ENCODE data around the gene CLDN9.
A peak's percentile ranks its signal among the peaks of the same experiment; 100 is the strongest.

The CLDN9 gene, protein sequence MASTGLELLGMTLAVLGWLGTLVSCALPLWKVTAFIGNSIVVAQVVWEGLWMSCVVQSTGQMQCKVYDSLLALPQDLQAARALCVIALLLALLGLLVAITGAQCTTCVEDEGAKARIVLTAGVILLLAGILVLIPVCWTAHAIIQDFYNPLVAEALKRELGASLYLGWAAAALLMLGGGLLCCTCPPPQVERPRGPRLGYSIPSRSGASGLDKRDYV

DNA sequence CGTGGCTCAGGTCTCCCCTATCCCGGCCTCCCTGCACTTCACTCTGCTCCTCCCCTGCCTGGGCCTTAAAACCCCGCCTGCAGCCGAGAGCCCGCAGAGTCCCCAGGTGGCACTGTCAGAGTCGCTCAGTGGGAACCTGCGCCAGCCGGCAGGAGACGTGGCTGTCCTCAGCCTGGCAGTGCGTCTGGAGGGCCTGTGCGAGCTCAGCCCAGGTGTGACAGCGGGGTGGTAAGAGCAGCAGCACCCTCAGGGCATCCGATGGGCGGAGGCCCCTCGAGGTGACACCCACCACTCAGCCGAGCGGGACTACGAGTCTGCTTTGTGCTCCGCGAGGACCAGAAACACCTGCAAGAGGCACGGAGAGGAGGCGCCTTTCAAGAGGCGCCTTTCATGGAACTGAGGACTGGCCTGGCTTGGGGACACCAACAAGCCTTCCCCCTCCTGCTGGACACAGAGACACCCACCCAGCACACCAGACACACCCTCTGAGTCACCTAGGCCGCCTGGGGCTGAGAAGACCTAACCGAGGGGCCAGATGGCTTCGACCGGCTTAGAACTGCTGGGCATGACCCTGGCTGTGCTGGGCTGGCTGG lies at the start of gene CLDN9:
CLDN9 (plus strand) TSS at position 96 of the 593 bp plus-strand sequence; CDS start at position 536, 440 bp downstream.
- DNase-seq (ENCODE audit: low spot score), result no peak

DNA sequence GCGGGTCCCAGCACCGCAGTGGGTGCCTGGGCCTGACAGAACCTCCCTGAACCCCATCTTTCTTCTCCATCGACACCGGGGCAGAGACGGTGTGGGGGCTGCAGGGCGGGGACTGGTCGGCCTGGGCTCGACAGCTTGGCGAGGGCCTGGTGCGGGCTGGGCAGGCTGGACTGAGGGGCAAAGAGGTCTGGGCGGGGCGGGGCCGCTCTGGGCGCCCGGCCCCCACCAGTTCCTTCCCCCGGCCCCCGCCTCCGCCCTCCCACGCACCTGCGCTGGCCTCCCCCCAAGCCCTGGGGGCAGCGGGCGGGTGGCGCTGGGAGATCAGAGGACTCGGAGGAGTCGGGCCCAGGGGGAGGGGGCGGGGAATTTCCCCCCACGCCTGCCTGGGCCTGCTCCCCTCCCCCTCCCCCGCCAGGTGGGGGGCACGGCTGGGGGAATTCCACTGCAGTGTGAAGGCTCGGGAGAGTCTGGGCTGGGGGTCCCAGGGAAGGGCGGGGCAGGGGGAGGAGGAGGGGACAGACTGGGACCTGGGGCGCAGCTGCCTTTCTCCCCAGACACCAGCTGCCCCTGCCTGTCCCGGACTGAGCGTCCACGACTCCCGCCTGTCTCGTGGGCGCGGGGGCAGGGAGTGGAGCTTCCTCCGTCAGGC lies 49.5 kb upstream of the CLDN9 start:
- DNase-seq (ENCODE audit: low spot score), result no peak

DNA sequence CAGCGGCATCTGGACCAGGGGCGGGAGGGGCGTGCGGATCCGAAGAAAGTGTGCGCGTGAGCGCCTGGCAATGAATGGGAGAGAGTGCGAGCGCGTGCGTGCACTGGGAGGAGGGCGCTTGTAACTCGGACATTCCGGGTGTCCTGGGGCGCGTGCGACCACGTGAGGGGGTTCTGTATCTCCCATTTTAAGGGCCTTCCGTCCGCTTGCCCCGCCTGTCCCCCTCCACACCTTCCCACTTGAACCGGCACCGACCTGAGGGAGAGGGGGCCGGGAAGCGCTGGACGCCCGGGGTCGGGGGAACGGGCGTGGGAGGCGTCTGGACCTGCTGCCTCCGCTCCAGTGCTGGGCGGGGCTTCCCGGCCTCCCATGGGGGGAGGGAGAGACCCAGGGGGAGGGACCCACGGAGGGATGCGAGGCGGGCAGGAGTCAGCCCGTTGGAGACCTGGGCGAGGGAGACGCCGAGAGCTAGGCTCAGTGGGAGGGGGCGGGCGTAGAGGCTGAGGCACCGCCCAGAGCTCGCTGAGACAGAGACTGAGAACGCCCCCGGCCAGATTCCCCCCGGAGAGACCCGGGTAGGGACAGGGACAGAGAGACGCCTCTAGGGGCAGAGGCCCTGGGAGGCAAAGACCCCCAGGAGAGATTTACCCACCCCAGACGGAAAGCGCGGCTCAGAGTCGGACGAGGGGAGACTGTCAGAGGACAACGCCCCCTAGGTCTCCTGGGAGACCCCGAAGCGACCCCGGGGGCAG lies 48.8 kb upstream of the CLDN9 start, which contains the start of gene KREMEN2:
KREMEN2 (plus strand) TSS at position 553 of the 752 bp plus-strand sequence. CDS start 246 bp downstream, outside the sequence.
- peak; percentile 82 for DNase-seq (ENCODE audit: low spot score)

DNA sequence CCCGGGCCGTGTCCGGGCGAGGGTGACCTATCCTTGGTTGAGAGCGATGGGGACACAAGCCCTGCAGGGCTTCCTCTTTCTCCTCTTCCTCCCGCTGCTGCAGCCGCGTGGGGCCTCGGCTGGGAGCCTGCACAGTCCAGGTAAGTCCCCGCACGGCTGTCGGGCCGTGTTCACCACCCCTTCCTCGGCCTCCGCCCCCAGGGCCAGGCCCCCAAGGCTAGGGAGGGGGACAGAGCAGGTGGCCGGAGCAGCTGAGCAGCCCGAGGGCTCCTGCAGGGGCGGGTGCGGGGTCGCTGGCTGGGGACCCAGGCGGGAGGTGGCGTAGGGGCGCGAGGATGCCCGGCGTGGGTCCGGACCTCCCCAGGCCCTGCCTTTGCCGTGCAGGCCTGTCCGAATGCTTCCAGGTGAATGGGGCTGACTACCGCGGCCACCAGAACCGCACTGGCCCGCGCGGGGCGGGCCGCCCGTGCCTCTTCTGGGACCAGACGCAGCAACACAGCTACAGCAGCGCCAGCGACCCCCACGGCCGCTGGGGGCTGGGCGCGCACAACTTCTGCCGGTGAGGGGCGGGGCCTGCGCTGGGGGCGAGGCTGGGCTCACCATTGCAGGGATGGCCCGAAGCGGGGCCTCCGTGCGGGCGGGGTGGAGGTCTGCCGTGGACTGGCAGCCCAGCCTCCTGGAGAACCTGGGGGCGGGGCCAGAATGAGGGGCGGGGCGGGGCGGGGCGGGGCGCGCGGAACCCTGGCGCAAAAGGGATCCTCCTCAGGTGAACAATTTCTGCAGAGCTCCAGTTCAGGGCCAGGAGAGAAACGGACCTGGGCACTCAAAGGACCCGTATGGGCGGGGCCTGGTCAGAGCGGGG lies 48.0 kb upstream of the CLDN9 start:
- peak; percentile 76 for DNase-seq (ENCODE audit: low spot score)

DNA sequence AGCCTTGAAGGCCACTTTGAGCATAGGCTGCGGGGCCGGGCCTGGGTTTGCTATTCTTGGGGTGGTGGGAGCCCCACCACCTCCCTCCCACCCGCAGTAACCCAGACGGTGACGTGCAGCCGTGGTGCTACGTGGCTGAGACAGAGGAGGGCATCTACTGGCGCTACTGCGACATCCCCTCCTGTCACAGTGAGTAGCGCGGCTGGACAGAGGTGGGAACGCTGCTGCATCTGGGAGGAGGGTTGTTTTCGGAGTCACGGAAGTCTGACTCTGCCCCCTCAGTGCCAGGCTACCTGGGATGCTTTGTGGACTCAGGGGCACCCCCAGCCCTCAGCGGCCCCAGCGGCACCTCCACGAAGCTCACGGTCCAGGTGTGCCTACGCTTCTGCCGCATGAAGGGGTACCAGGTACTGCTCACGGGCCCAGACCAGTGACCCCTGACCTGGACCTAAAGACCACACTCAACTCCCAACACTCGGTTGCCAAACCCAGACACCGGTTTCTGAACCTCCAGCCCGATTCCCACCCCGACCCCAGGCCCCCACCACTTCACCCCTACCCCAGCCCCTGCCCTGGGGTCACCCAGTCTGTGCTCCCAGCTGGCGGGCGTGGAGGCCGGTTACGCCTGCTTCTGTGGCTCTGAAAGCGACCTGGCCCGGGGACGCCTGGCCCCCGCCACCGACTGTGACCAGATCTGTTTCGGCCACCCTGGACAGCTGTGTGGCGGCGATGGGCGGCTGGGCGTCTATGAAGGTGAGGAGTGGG lies 46.5 kb upstream of the CLDN9 start:
- DNase-seq (ENCODE audit: low spot score), result no peak

DNA sequence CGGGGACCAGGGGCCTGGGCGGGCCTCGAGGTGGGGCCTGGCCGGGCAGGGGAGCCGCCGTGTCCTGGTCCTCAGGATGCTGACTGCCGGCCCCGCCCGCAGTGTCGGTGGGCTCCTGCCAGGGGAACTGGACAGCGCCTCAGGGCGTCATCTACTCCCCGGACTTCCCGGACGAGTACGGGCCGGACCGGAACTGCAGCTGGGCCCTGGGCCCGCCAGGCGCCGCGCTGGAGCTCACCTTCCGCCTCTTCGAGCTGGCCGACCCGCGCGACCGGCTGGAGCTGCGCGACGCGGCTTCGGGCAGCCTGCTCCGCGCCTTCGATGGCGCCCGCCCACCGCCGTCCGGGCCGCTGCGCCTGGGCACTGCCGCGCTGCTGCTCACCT lies 45.9 kb upstream of the CLDN9 start:
- no peak for DNase-seq (ENCODE audit: low spot score)

DNA sequence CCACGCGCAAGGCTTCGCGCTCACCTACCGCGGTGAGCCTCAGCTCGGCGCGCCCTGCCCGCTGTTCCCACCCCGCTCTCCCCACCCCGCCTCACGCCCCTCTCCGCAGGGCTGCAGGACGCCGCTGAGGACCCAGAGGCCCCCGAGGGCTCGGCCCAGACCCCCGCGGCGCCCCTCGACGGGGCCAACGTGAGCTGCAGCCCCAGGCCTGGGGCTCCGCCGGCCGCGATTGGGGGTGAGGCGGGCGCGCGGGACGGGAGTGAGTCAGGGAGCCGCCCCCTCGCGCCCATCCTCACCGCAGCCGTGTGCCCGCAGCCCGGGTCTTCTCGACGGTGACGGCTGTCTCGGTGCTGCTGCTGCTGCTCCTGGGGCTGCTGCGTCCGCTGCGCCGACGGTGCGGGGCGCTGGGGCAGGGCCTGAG lies 45.5 kb upstream of the CLDN9 start:
- DNase-seq (ENCODE audit: low spot score), result no peak

DNA sequence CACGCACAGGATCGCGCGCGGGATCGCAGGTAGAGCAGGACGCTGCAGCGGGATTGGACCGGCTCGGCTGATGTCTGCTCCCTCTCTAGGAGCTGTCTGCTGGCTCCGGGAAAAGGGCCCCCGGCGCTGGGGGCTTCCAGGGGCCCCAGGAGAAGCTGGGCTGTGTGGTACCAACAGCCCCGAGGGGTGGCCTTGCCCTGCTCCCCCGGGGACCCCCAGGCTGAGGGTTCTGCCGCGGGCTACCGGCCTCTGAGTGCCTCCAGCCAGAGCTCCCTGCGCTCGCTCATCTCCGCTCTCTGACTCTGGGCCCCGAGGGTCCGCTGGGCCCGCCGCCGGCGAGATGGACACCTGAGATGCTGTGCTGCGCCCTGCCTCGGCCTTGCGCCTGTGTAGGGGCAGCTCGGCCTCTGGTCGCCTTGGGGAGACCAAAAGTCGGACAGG lies 45.0 kb upstream of the CLDN9 start:
- DNase-seq (ENCODE audit: low spot score), result no peak

DNA sequence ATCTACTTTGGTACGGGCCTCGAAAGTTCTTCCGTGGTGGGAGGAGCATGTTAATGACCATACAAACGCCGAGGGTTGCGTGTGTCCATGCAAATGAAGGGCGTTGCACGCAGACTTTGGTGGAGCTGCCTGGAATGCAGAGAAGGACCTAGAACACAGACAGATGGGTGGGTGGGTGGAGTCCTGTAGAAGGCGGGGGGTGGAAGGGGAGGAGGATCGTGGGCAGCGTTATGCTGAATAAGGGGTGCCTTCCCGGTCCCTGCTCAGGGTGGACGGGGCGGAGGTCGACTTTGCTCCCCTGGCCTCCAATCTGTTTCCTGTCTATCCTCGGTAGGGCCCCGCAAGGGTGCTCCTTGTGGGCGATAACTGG lies 44.4 kb upstream of the CLDN9 start:
- DNase-seq (ENCODE audit: low spot score), result no peak

DNA sequence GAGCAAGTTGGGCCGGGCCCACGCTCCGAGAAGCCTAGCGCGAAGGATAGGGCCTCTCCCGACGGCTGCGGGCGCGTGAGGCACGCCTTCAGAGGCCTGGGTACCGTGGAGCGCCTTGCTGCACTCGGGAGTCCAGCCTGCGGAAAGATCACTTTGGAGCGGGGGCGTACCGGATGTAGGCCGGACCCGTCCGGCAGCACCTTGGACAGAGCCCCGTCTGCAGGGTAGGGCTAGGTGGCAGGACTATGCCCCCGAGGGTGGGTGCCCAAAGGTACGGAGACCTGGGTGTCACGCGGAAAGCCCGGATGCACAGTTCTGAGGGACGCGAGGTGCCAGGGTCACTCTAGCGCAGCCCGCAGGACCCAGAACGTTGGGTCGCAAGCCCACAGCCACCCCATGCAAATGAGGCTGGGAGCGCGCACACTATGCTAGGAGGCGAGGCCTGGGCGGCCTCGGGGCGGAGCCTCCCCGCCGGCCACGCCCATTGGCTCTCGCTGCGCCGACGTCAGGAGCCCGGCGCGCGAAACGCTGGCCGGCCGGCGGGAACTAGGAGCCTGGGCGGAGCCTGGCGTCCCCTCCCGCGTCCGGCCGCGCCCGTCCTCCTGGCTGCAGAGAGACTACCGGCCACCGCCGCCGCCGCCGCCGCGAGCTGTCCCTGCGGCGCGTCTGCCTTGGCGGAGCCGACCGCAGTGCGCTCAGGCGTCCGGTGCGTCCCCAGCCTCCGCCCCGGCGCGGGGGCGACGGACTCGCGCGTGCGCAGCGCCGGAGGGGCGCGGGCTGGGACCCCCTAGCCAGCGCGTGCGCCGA lies 43.8 kb upstream of the CLDN9 start, which contains the start of gene PAQR4:
PAQR4 (plus strand) TSS at position 611 of the 807 bp plus-strand sequence. CDS start 327 bp downstream, outside the sequence.
- peak; percentile 86 for DNase-seq (ENCODE audit: low spot score)

DNA sequence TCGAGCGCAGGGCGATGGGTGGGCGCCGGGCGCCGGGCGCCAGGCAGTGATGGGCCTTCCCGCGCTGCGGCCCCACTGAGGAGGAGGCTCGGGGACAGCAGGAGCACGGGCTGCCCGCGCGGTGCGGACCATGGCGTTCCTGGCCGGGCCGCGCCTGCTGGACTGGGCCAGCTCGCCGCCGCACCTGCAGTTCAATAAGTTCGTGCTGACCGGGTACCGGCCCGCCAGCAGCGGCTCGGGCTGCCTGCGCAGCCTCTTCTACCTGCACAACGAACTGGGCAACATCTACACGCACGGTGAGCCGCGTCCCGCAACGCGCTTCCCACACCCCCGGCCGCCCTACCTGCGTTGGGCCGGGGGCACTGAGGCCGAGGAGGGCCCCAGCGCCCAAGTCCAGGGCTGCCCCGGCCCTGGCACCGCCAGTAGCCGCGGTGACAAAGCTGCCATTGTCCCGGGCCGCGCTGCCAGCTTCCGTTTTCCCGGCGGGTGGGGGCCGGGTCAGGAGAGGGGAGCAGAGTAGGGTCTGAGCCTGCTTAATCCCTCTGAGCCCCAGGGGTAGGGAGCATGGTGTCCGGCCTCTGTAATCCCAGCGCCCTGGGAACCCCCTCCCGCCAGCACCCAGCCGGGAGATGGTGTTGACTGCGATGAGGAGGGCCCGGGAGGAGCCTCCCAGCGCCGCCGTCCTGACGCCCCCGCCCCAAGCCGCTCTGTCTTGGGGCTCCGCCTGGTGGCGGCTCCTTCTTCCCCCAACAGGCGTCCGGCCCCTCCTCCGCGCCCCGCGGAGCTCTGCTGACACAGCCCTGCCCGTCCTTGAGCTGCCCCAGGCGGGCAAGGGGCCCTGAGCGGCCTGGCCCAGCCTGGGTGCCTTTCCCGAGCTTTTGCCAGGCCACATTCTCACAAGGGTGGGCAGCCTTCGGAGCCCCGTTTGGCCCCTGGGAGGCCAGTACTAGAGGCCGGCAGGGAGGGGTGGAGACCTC lies 42.9 kb upstream of the CLDN9 start:
- DNase-seq (ENCODE audit: low spot score), result no peak

DNA sequence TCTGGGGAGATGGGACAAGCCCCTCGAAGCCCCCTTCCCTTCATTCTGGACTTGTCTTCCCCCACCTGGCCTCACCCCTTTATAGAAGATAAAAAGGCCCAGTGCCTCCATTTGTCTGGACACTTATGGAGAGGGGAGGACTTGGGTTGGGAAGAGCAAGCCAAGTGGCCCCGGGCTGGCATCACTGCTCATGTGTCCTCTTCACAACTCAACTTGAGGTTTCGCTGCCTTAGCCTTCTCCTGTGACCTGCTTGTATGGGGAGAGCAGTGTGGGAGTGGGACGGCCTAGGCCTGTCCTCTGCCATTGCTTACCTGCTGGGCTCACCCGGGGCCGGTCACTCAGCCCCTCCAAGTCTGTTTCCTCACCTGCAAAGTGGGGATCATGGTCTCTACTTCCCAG lies 42.2 kb upstream of the CLDN9 start:
- no peak for DNase-seq (ENCODE audit: low spot score)

DNA sequence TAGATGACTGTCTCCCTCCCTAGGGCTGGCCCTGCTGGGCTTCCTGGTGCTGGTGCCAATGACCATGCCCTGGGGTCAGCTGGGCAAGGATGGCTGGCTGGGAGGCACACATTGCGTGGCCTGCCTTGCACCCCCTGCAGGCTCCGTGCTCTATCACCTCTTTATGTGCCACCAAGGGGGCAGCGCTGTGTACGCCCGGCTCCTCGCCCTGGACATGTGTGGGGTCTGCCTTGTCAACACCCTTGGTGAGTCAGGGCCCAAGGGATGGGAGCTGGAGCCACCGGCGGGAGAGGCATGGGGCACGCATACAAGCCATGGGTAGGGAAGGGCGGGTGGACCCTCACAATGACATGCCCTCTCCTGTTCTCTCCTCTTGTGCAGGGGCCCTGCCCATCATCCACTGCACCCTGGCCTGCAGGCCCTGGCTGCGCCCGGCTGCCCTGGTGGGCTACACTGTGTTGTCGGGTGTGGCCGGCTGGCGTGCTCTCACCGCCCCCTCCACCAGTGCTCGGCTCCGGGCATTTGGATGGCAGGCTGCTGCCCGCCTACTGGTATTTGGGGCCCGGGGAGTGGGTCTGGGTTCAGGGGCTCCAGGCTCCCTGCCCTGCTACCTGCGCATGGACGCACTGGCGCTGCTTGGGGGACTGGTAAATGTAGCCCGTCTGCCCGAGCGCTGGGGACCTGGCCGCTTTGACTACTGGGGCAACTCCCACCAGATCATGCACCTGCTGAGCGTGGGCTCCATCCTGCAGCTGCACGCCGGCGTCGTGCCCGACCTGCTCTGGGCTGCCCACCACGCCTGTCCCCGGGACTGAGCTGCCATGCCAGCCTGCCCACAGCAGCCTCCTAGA lies 41.4 kb upstream of the CLDN9 start:
- no peak for DNase-seq (ENCODE audit: low spot score)

DNA sequence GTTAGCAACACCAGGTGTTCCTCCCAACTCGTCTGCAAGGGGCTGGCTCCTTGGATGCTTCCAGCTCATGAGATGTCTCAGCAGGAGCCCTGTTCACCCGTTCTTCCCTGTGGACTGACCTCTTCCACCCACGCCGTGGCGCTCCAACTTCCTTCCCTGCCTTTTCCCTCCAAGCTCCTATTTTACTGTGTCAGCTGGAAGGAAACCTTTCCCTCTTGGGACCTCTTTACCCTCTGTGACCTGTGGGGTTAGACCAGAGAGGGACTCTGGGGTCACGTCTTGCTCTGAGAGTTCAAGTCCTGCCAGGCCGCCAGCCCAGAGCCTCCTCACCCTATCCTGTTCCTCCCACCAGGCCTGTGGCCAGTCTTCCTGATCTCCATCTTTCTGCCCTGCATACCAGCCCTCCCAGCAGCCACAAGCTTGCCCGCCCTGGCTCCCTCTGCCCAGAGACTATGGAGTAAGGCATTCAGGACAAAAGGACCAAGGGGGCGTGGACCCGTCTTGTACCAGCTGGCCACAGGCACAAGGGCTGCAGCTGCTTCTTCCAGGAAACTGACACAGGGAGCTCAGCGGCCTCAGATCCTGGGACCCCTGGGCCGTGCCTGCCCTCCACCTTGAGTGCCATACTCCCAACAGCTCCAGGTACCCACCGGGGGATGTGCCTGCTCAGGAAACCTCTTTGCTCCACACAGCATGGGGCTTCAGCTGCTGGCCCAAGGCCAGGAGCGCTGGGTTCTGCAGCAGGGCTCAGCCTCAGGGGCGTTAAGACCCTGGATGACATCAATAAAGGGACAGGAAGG lies 40.5 kb upstream of the CLDN9 start:
- no peak for DNase-seq (ENCODE audit: low spot score)

DNA sequence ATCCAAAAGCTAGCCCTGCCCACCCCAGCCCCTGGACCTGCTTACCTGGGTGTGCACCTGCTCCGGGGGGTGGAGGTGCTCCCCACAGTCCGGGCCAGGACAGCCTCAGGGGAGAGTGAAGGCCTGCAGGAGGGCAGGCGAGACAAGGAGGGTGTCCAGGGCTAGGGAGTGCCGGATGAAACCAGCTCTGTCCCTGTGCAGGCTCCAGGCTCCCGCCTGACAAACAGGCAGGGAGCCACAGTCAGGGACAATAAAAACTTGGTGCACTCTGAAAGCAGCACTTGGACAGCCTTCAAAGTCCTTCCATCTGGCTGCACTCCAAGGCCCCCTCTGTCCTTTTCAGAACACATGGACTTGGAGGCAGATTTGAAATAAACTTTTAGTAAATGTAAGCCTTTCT lies 39.6 kb upstream of the CLDN9 start:
- DNase-seq (ENCODE audit: low spot score), result no peak

DNA sequence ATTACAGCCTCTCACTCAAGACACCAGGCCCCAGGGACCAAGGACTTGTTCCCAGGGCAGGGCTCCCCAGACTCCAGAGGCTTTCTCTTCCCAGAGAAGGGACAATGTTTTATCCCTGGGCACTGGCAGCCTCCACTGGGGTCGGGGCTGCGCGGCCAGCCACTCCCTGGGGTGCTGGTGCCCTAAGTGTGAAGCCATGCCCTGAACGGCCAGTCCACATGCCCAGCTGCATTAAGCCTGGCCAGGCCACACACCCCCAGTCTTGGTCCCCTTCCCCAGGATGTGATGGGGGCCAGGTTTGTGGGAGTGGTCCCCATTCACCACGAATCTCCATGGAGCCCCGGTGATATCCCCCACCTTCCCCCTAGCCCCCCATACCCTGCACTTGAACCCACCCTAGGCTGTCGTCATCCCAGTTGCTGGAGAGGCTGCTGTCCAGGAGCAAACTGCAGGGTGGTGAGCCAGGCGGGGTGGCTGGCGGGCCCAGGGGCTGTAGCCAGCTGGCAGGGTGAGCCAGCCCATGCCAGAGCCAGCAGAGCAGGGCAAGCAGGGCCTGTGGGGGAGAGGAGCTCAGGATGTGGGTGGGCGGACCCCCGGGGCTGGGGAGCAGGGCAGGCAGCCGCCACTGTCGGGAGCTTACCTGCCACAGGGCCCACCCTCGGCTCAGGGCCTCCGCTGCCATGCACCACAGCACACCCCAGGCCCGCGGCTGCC lies 39.0 kb upstream of the CLDN9 start:
- DNase-seq (ENCODE audit: low spot score), result no peak

Data from cerebellar cortex (tissue), 1 donor.